Small intestine (tissue), 7 donors: ENCODE data around the gene CDH6. TPM values are rescaled to one million over a fixed set of nuclear protein-coding genes. Genes with fewer than 3 reads are reported as not detected.

Experiments used
- DNase-seq, 2 donors: peaks; one replicate each; pipeline versions ENCODE4 v3.0.0 to v3.0.0-alpha.2; 2013
- FAIRE-seq: peaks from 2 replicates; lab custom pipeline; 2012; peaks lifted over from hg19 to GRCh38; lab: Jason Lieb, UNC
- H3K27ac ChIP-seq, 3 donors: one replicate each; pipeline ENCODE4 v1.5.1; 2013; ENCODE audit warnings: low read length in 2 of 3, mild to moderate bottlenecking in 2 of 3, control low read depth in 1 of 3, inconsistent platforms in 1 of 3, low read depth in 1 of 3, moderate library complexity in 1 of 3
- H3K27me3 ChIP-seq, 3 donors: one replicate each; pipeline ENCODE4 v1.6.1; 2013; ENCODE audit warnings: low read length in 3 of 3, inconsistent platforms in 1 of 3; ENCODE audit not compliant: control insufficient read depth in 3 of 3, insufficient read depth in 3 of 3
- H3K36me3 ChIP-seq, 3 donors: one replicate each; pipeline ENCODE4 v1.6.1; 2013; ENCODE audit warnings: low read length in 3 of 3, inconsistent platforms in 1 of 3, low read depth in 1 of 3, mild to moderate bottlenecking in 1 of 3, moderate library complexity in 1 of 3; ENCODE audit not compliant: control insufficient read depth in 3 of 3, insufficient read depth in 2 of 3
- H3K4me1 ChIP-seq, 3 donors: one replicate each; pipeline ENCODE4 v1.6.1; 2013; ENCODE audit warnings: low read length in 2 of 3, inconsistent platforms in 1 of 3, low read depth in 1 of 3, mild to moderate bottlenecking in 1 of 3, moderate library complexity in 1 of 3; ENCODE audit not compliant: control insufficient read depth in 3 of 3, insufficient read depth in 2 of 3
- H3K4me3 ChIP-seq, 3 donors: one replicate each; pipeline ENCODE4 v1.5.1; 2013; ENCODE audit warnings: low read length in 3 of 3, control low read depth in 1 of 3, inconsistent platforms in 1 of 3, low read depth in 1 of 3, mild to moderate bottlenecking in 1 of 3, moderate library complexity in 1 of 3
- H3K9me3 ChIP-seq, 2 donors: one replicate each; pipeline ENCODE4 v1.6.1; 2013; ENCODE audit warnings: low read depth in 1 of 2, low read length in 1 of 2; ENCODE audit not compliant: control insufficient read depth in 2 of 2, insufficient read depth in 1 of 2
- WGBS, 3 donors: extraction: QIAGEN DNeasy Blood & Tissue Kit; methylation state at CpG; one replicate each; pipeline ENCODE4 v1.1.7; 2013; 5-methylcytosine and 5-hydroxymethylcytosine counted together
- polyA plus RNA-seq, 4 donors: library from polyadenylated mRNA; stranded (reverse) in 3 of 4; unstranded in 1 of 4; fragments of 200-250 nt in 3 of 4; fragments of 120-200 nt in 1 of 4; gene quantifications; one replicate each; pipeline versions ENCODE4 v1.2.1 to v1.2.3, GENCODE V29; 2013
- donor health status: healthy with polysubstance abuse.
- donor health status: control.
- donor health status: control.
- donor health status: Bipolar disorder and iron deficiency.
- donor health status: healthy.

The CDH6 gene
- polyA plus RNA-seq, 4 donors: 0.22 to 10.6 (median 1.5) TPM

GRCh38 chr5:31165729-31166128 is 27.8 kb upstream of the CDH6 start:
- Histone ChIP-seq H3K4me1 (no peaks in the 10 kb centered on the region), H3K36me3 (no peaks in the 10 kb centered on the region), H3K4me3 (no peak overlapping the region), H3K9me3 (no peaks in the 10 kb centered on the region), H3K27me3 (no peaks in the 10 kb centered on the region), H3K27ac (no peak overlapping the region)
- whole genome bisulfite sequencing, 3 donors: 65 to 86% (median 83%) methylated on average over 2 of the region's 2 CpGs
- DNase-seq (no peak), FAIRE-seq (no peak)

DNA sequence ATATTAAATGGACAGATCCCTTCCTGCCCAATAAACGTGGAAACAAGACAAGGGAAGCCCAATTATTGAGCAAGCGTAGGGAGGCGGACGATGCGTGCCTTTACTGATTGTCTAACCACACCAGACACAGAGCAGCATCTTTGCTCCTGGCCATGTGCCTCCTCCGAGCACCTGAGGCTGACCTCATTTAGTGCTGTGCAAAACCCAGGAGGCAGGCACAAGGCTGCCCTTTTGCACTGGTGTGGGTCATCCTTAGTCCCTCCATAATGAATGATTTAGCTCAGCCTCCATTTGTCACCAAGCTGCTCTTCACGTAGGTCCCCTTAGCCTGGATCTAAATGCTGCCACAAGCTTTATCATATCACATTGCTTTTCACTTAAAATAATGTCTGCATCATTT is 24.1 kb upstream of the CDH6 start:
- no peaks in the 10 kb centered on the region for H3K36me3 ChIP-seq
- no peaks in the 10 kb centered on the region for H3K27me3 ChIP-seq
- no peaks in the 10 kb centered on the region for H3K9me3 ChIP-seq
- FAIRE-seq (no peak), DNase-seq (no peak)
- WGBS, 3 donors: 89 to 92% (median 89%) methylated on average over 7 of the region's 7 CpGs
- H3K27ac ChIP-seq: no peak overlapping the region
- no peak overlapping the region for H3K4me3 ChIP-seq
- H3K4me1 ChIP-seq: peaks cover 0 to 4% (median 0%) of the 10 kb centered on the region in 3 donors

GRCh38 chr5:31172881-31173280 is 20.6 kb upstream of the CDH6 start:
- Histone ChIP-seq H3K4me1 (peaks cover 0 to 4% (median 0%) of the 10 kb centered on the region in 3 donors), H3K27ac (no peak overlapping the region), H3K27me3 (no peaks in the 10 kb centered on the region), H3K36me3 (no peaks in the 10 kb centered on the region), H3K9me3 (no peaks in the 10 kb centered on the region), H3K4me3 (no peak overlapping the region)
- FAIRE-seq: no peak
- DNase-seq: no peak

GRCh38 chr5:31173614-31174013 is 19.9 kb upstream of the CDH6 start:
- peaks cover 0 to 4% (median 0%) of the 10 kb centered on the region in 3 donors for H3K4me1 ChIP-seq
- 92 to 96% (median 94%) methylated on average over 3 of the region's 3 CpGs for WGBS, 3 donors
- H3K4me3 ChIP-seq: no peak overlapping the region
- H3K36me3 ChIP-seq: no peaks in the 10 kb centered on the region
- DNase-seq: no peak
- FAIRE-seq: no peak
- H3K27ac ChIP-seq: no peak overlapping the region
- H3K27me3 ChIP-seq: no peaks in the 10 kb centered on the region
- H3K9me3 ChIP-seq: no peaks in the 10 kb centered on the region

DNA sequence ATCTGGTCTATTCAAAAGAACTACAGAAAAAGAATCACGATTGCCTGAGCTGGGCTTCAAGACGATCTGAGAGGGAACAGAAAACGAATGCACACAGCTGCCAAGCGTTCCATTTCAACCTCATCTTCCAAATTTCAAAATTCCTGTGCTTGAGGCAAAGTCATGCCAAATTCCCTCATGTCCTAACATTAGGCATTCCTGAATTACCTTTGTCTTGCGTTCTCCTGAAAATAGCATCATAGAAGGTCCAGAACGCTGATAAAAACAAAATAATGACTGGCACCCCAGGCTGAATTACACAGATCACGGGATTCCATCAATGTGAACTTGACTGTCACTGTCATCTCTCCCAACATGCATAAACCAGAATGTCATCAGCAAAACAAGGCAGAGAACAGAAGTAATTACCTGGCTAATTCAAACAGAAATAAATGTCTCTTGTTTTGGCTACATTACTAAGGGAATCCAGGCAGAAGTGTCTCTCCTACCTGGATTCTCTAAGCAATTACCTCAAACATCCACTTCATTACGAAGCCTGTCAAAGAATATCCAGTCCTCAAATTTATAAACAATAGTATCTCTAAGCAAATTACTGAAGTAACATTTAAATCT is 12.0 kb upstream of the CDH6 start:
- DNase-seq (no peak), FAIRE-seq (no peak)
- H3K27ac ChIP-seq: no peak overlapping the region
- H3K4me3 ChIP-seq: no peak overlapping the region
- H3K27me3 ChIP-seq: no peaks in the 10 kb centered on the region
- no peaks in the 10 kb centered on the region for H3K4me1 ChIP-seq
- no peaks in the 10 kb centered on the region for H3K36me3 ChIP-seq
- H3K9me3 ChIP-seq: no peaks in the 10 kb centered on the region
- WGBS, 3 donors: 81 to 88% (median 84%) methylated on average over 8 of the region's 8 CpGs

DNA sequence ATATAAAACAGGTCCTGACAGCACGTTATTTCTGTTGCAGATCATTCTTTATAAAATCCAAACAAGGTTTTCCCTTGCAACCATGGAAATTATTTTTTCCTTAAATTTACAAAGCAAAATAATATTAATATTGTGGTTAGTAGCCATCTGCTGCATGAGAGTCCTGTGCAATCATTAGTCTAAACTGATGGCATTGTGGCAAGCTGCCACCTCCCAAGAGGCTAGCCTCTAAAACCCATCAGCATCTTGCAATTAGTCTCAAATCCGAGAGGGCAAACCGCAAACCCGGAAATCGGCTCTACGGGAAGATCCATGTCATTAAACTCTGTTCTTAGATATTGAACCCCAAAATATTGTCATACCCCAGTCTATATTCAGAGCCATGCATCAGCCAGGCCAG is 11.3 kb upstream of the CDH6 start:
- Histone ChIP-seq H3K4me3 (no peak overlapping the region), H3K9me3 (no peaks in the 10 kb centered on the region), H3K27ac (no peak overlapping the region), H3K4me1 (no peaks in the 10 kb centered on the region), H3K27me3 (no peaks in the 10 kb centered on the region), H3K36me3 (no peaks in the 10 kb centered on the region)
- DNase-seq (no peak), FAIRE-seq (no peak)
- WGBS, 3 donors: 80 to 88% (median 83%) methylated on average over 6 of the region's 6 CpGs

DNA sequence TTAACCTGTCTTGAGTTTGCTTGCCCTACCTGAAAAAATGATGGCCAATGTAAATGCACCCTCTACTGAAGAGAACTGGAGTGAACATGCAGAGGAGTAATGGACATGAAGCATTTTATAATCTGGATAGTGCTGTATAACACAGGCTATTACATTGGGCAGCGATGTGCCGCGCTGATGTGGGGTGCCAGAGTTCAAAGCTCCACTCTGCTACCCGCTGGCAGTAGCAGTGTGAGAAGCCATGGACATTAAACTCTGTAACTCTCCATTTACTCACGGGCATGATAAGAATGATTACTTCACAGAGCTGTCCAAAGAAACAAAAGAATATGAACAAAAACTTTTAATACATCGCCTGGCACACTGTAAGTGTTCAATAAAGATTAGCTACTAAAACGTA is 7.5 kb upstream of the CDH6 start:
- 42 to 79% (median 49%) methylated on average over 7 of the region's 7 CpGs for WGBS, 3 donors
- Histone ChIP-seq H3K4me3 (no peak overlapping the region), H3K36me3 (no peaks in the 10 kb centered on the region), H3K27ac (no peak overlapping the region), H3K27me3 (peaks cover 0 to 1% (median 0%) of the 10 kb centered on the region in 3 donors), H3K9me3 (no peaks in the 10 kb centered on the region), H3K4me1 (no peaks in the 10 kb centered on the region)
- peak in 1 of 2 donors; percentile 47 for DNase-seq
- no peak for FAIRE-seq

DNA sequence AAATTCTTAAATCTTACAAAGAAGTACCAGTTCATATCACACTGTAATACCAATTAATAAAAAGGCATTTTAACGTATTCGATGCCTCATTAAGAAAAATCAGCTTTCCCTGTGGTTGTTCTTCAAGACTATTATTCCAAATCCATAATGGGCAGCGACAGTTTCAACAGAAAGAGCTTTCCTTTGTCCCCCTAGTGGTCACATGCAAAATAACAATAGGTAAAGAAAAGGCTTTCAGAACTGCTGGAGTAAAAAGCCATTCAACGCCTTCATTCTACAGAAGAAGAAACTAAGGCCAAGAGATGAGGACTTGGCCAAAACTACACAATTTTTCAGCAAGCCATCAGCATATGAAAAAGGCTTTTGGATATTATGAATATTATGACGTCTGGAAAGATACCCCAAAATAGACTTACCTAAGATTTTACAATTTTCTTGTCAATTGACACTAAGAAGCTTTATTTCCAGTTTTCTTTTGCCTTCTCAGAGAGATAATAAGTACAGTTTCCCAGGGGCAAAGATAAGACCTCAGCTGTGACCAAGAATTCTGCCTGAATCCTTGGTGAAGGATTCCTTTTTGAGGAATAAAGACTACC is 6.7 kb upstream of the CDH6 start:
- Histone ChIP-seq H3K9me3 (no peaks in the 10 kb centered on the region), H3K27ac (no peak overlapping the region), H3K36me3 (no peaks in the 10 kb centered on the region), H3K4me1 (no peaks in the 10 kb centered on the region), H3K4me3 (no peak overlapping the region), H3K27me3 (peaks cover 0 to 2% (median 0%) of the 10 kb centered on the region in 3 donors)
- DNase-seq (peak; percentile 60 to 64), FAIRE-seq (no peak)
- WGBS, 3 donors: 19 to 25% (median 23%) methylated on average over 5 of the region's 5 CpGs

DNA sequence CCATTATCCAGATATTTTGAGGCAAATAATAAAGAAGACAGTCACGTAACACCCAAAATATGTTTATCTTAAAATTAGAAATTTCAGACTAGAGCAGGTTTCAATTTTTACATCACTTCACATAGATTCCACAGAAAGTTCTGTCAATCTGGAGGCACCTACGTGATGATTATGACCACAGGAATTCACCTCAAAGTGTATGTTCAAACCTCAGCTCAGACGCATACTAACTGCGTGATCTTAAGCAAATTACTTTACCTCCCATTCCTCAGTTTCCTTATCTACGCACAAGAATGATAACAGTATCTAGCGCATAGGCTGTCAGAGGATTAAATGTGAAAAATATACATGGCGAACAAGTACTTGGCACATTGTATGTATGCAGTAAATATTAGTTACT is 5.9 kb upstream of the CDH6 start:
- Histone ChIP-seq H3K27me3 (peaks cover 0 to 4% (median 0%) of the 10 kb centered on the region in 3 donors), H3K27ac (no peak overlapping the region), H3K4me3 (no peak overlapping the region), H3K9me3 (no peaks in the 10 kb centered on the region), H3K36me3 (no peaks in the 10 kb centered on the region), H3K4me1 (no peaks in the 10 kb centered on the region)
- DNase-seq (no peak), FAIRE-seq (no peak)
- 73 to 80% (median 78%) methylated on average over 7 of the region's 7 CpGs for WGBS, 3 donors
